WTC11 (cell line): ENCODE data around the gene TP53I3.

Source experiments
- CTCF ChIP-seq: fragments of 200-600 bp; IDR thresholded peaks from 2 replicates; pipeline ENCODE4 v1.8.0; 2022; ENCODE audit warnings: antibody characterized with exemption
- ZNF138 ChIP-seq: sonication (generic); formaldehyde crosslinking; conservative IDR thresholded peaks from 2 replicates; pipeline ENCODE4 v1.8.1; 2022; ENCODE audit warnings: mild to moderate bottlenecking, moderate library complexity, missing genetic modification reagents

GRCh38 chr2:24040511-24040910 is 44.1 kb downstream of the TP53I3 start:
- TF ChIP-seq ZNF138 (CRISPR knock-in tag): no peak
- no peak for TF ChIP-seq CTCF
